Measurements from ENCODE around the gene ZNF296.

DNA sequence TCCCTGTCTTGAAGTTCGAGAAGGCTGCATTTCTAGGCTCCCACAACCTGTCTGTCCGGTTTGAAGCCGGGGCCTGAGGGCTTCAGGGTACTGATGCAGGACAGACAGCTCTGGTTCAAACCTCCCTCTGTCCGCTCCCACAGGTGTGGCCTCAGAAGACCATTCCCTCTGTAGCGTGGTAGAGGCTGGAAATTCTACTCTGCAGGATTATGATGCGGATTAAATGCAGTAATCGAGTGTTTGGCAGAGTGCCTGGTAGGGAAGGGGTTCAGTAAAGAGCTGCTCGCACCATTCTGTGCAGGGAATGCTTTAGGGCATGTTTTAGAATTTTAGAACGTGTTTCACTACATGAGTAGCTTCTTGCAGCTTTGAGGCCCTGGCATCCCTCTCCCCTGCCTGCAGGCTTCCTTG, 47.2 kb upstream of the ZNF296 start:
- TF ChIP-seq, protein P1, sequence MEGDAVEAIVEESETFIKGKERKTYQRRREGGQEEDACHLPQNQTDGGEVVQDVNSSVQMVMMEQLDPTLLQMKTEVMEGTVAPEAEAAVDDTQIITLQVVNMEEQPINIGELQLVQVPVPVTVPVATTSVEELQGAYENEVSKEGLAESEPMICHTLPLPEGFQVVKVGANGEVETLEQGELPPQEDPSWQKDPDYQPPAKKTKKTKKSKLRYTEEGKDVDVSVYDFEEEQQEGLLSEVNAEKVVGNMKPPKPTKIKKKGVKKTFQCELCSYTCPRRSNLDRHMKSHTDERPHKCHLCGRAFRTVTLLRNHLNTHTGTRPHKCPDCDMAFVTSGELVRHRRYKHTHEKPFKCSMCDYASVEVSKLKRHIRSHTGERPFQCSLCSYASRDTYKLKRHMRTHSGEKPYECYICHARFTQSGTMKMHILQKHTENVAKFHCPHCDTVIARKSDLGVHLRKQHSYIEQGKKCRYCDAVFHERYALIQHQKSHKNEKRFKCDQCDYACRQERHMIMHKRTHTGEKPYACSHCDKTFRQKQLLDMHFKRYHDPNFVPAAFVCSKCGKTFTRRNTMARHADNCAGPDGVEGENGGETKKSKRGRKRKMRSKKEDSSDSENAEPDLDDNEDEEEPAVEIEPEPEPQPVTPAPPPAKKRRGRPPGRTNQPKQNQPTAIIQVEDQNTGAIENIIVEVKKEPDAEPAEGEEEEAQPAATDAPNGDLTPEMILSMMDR (IDR thresholded peaks at IDR 0.05): no peak
- TF ChIP-seq POLR2A (IDR thresholded peaks at IDR 0.05): no peak
- peak in 2 of 3 donors; percentile 24 to 61 for TF ChIP-seq POLR2AphosphoS5 (IDR thresholded peaks at IDR 0.05)

Data from breast epithelium (tissue), 3 donors.